ENCODE results near the gene USHBP1. TPM values are rescaled to one million over a fixed set of nuclear protein-coding genes. Genes with fewer than 3 reads are reported as not detected.

Gene USHBP1
- total and polyA plus RNA-seq, 2 donors from 2014 or later = 7.2 to 8.9 TPM

GRCh38 chr19:17237747-17238706, 26.5 kb downstream of the USHBP1 start:
- H3K4me1 ChIP-seq (ENCODE audit: control insufficient read depth in 2 of 3, insufficient read depth in 2 of 3, low read depth in 1 of 3, low read length in 3 of 3) = peaks cover 0 to 26% (median 18%) of the 10 kb centered on the region in 3 donors

GRCh38 chr19:17236811-17237543, 27.6 kb downstream of the USHBP1 start:
- Histone ChIP-seq H3K9me3 (ENCODE audit: control insufficient read depth in 2 of 3, insufficient read depth in 1 of 3, low read length in 3 of 3) (no peaks in the 10 kb centered on the region), H3K4me1 (ENCODE audit: control insufficient read depth in 2 of 3, insufficient read depth in 2 of 3, low read depth in 1 of 3, low read length in 3 of 3) (peaks cover 0 to 18% (median 9%) of the 10 kb centered on the region in 3 donors), H3K36me3 (ENCODE audit: control insufficient read depth in 2 of 3, insufficient read depth in 3 of 3, low read length in 3 of 3) (peaks cover 0 to 16% (median 3%) of the 10 kb centered on the region in 3 donors), H3K27ac (ENCODE audit: low read depth in 2 of 2, low read length in 2 of 2) (no peak overlapping the region), H3K4me3 (ENCODE audit: low read length in 3 of 3) (no peak overlapping the region), H3K9ac (ENCODE audit: low read length in 3 of 3) (no peak overlapping the region), H3K27me3 (ENCODE audit: control insufficient read depth, insufficient read depth, low read length) (no peaks in the 10 kb centered on the region)
- FAIRE-seq = no peak
- DNase-seq = peak in 1 of 5 donors; percentile 63
- intact Hi-C loops (cut with DNase I) = no loop called here
- no peak for TF ChIP-seq CTCF (IDR thresholded peaks at IDR 0.05; ENCODE audit: borderline replicate concordance, extremely low read depth, insufficient read depth)

More at GRCh38 chr19:17237747-17238706, 26.5 kb downstream of the USHBP1 start:
- Histone ChIP-seq H3K9ac (ENCODE audit: low read length in 3 of 3) (no peak overlapping the region), H3K27ac (ENCODE audit: low read depth in 2 of 2, low read length in 2 of 2) (no peak overlapping the region), H3K36me3 (ENCODE audit: control insufficient read depth in 2 of 3, insufficient read depth in 3 of 3, low read length in 3 of 3) (peaks cover 0 to 16% (median 3%) of the 10 kb centered on the region in 3 donors), H3K27me3 (ENCODE audit: control insufficient read depth, insufficient read depth, low read length) (no peaks in the 10 kb centered on the region), H3K9me3 (ENCODE audit: control insufficient read depth in 2 of 3, insufficient read depth in 1 of 3, low read length in 3 of 3) (no peaks in the 10 kb centered on the region), H3K4me3 (ENCODE audit: low read length in 3 of 3) (no peak overlapping the region)
- DNase-seq (no peak), FAIRE-seq (no peak)
- intact Hi-C loops (cut with DNase I) = no loop called here
- TF ChIP-seq CTCF (IDR thresholded peaks at IDR 0.05; ENCODE audit: borderline replicate concordance, extremely low read depth, insufficient read depth) = no peak

- H3K27me3 ChIP-seq (ENCODE audit: control insufficient read depth, insufficient read depth, low read length) = no peaks in the 10 kb centered on the region
- no peak overlapping the region for H3K9ac ChIP-seq (ENCODE audit: low read length in 3 of 3)
- no peak for FAIRE-seq
- peaks cover 0 to 16% (median 6%) of the 10 kb centered on the region in 3 donors for H3K4me1 ChIP-seq (ENCODE audit: control insufficient read depth in 2 of 3, insufficient read depth in 2 of 3, low read depth in 1 of 3, low read length in 3 of 3)
- peaks cover 0 to 16% (median 5%) of the 10 kb centered on the region in 3 donors for H3K36me3 ChIP-seq (ENCODE audit: control insufficient read depth in 2 of 3, insufficient read depth in 3 of 3, low read length in 3 of 3)
- H3K27ac ChIP-seq (ENCODE audit: low read depth in 2 of 2, low read length in 2 of 2) = peak overlapping the region in 1 of 2 donors; percentile 75
- intact Hi-C loops (cut with DNase I) = no loop called here
- peak in 3 of 5 donors; percentile 44 to 80 (median 75) for DNase-seq
- TF ChIP-seq CTCF (IDR thresholded peaks at IDR 0.05; ENCODE audit: borderline replicate concordance, extremely low read depth, insufficient read depth) = no peak
- H3K4me3 ChIP-seq (ENCODE audit: low read length in 3 of 3) = no peak overlapping the region
- no peaks in the 10 kb centered on the region for H3K9me3 ChIP-seq (ENCODE audit: control insufficient read depth in 2 of 3, insufficient read depth in 1 of 3, low read length in 3 of 3)
These were observed 28.4 kb downstream of the USHBP1 start for GRCh38 chr19:17235971-17236777.
